GM18868 (cell line): Measurements from ENCODE around the gene GABARAP.

Experiments
- ATAC-seq: cut with Tn5 transposase; IDR thresholded peaks from one replicate; pipeline ENCODE4 v1.9.1; 2021; ENCODE audit warnings: mild to moderate bottlenecking, moderate library complexity; ENCODE audit not compliant: unreplicated experiment

Gene GABARAP

GRCh38 chr17:7208754-7209460, 33.3 kb downstream of the GABARAP start:
- ATAC-seq = no peak

GRCh38 chr17:7208027-7208571, 34.1 kb downstream of the GABARAP start:
- no peak for ATAC-seq

GRCh38 chr17:7207120-7208001, 34.9 kb downstream of the GABARAP start:
- ATAC-seq = no peak

- no peak for ATAC-seq
Observed at GRCh38 chr17:7205561-7205960, 36.7 kb downstream of the GABARAP start.

GRCh38 chr17:7204828-7205461, 37.3 kb downstream of the GABARAP start:
- peak; percentile 82 for ATAC-seq

GRCh38 chr17:7204336-7204735, 37.9 kb downstream of the GABARAP start:
- ATAC-seq = no peak

- ATAC-seq = no peak
Observed at GRCh38 chr17:7203391-7203790, 38.9 kb downstream of the GABARAP start.

GRCh38 chr17:7196651-7197401, 45.4 kb downstream of the GABARAP start:
- no peak for ATAC-seq

GRCh38 chr17:7195971-7196370, 46.3 kb downstream of the GABARAP start:
- no peak for ATAC-seq

GRCh38 chr17:7192271-7192937, 49.8 kb downstream of the GABARAP start:
- no peak for ATAC-seq

- ATAC-seq = no peak
Observed at GRCh38 chr17:7191571-7192270, 50.5 kb downstream of the GABARAP start.

GRCh38 chr17:7191069-7191468, 51.2 kb downstream of the GABARAP start:
- ATAC-seq = no peak

- ATAC-seq = no peak
Observed at GRCh38 chr17:7190276-7190917, 51.9 kb downstream of the GABARAP start.
